Measurements from ENCODE around the gene RAB40C. TPM values are rescaled to one million over a fixed set of nuclear protein-coding genes. Genes with fewer than 3 reads are reported as not detected.

The RAB40C gene
- total RNA-seq, 1 experiment from 2014 or later, result 19.9 TPM

DNA sequence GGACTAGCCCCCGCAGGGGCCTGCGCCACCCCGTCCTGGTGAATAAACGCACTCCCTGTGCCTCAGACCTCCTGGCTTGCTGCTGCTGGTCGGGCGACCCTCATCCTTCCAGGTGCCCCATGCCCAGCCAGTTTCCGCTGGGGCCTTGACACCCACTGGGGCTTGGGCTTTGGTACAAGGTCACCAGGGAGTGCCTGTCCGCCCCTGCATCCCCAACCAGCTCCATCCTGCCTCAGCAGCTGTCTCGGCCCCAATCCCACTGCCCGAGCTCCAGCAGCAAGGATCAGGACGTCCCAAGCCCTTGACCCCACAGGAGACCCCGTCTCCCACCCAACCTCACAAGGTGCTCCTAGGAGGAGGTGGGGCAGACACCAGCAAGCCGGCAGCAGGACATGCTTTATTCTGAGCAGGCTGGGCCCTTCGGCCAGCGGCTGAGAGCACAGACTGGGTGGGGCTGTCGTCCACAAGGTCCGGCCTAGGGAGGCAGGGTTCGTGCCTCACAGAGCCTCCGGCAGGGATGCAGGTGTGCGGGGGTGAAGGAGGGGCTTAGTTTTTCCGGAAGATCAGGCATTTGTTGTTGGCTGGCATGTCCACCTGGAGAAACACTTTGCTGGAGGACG is 44.3 kb downstream of the RAB40C start:
- CTCF ChIA-PET, result no interaction called here
- H3K9me3 ChIP-seq (ENCODE audit: low read depth, low read length, poor library complexity, severe bottlenecking), result no peaks in the 10 kb centered on the region
- no peak for DNase-seq (ENCODE audit: low spot score)
- TF ChIP-seq, protein P1, sequence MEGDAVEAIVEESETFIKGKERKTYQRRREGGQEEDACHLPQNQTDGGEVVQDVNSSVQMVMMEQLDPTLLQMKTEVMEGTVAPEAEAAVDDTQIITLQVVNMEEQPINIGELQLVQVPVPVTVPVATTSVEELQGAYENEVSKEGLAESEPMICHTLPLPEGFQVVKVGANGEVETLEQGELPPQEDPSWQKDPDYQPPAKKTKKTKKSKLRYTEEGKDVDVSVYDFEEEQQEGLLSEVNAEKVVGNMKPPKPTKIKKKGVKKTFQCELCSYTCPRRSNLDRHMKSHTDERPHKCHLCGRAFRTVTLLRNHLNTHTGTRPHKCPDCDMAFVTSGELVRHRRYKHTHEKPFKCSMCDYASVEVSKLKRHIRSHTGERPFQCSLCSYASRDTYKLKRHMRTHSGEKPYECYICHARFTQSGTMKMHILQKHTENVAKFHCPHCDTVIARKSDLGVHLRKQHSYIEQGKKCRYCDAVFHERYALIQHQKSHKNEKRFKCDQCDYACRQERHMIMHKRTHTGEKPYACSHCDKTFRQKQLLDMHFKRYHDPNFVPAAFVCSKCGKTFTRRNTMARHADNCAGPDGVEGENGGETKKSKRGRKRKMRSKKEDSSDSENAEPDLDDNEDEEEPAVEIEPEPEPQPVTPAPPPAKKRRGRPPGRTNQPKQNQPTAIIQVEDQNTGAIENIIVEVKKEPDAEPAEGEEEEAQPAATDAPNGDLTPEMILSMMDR (conservative IDR thresholded peaks at IDR 0.05; ENCODE audit: low read depth, low read length), result no peak
- no peak for TF ChIP-seq EZH2 (IDR thresholded peaks at IDR 0.05; ENCODE audit: borderline replicate concordance, low read depth, low read length, poor library complexity, severe bottlenecking)
- no peak overlapping the region for H3K4me3 ChIP-seq (ENCODE audit: low read depth, low read length, poor library complexity, severe bottlenecking)
- no peaks in the 10 kb centered on the region for H3K27me3 ChIP-seq (replicated peaks; ENCODE audit: insufficient read depth, low read depth, low read length, poor library complexity)
- BruUV-seq (replicated peaks), result no TSS peak
- POLR2A ChIA-PET (ENCODE audit: low non-redundant PET), result no interaction called here
- H3K4me1 ChIP-seq (ENCODE audit: insufficient read depth, low read length, poor library complexity, severe bottlenecking), result no peaks in the 10 kb centered on the region
- H3K36me3 ChIP-seq (ENCODE audit: insufficient read depth, low read length, poor library complexity, severe bottlenecking), result no peaks in the 10 kb centered on the region
- H3K27ac ChIP-seq (ENCODE audit: low read depth, low read length, poor library complexity, severe bottlenecking), result no peak overlapping the region
- intact Hi-C loops (cut with micrococcal nuclease; ENCODE audit: unreplicated experiment), result no loop called here

DNA sequence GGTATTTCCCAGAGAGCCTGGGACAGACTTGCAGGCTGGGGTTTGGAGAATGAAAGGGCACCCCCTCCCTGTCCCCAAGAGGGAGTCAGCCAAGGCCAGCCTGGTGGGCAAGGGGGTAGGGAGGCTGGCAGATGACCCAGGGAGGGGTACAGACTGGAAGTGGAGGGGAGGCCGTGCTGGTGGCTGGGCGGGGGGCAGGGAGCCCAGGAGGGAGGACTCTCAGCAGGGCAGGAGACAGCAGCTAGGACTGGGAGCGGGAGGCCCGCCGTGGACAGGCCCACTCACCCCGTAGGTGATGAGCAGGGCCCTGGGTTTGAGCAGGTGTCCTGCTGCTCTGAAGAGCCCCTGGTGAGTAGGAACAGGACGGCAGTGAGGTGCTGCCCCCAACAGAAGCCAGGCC is 45.1 kb downstream of the RAB40C start:
- no peaks in the 10 kb centered on the region for H3K27me3 ChIP-seq (replicated peaks; ENCODE audit: insufficient read depth, low read depth, low read length, poor library complexity)
- no peaks in the 10 kb centered on the region for H3K36me3 ChIP-seq (ENCODE audit: insufficient read depth, low read length, poor library complexity, severe bottlenecking)
- CTCF ChIA-PET, result no interaction called here
- DNase-seq (ENCODE audit: low spot score), result no peak
- TF ChIP-seq EZH2 (IDR thresholded peaks at IDR 0.05; ENCODE audit: borderline replicate concordance, low read depth, low read length, poor library complexity, severe bottlenecking), result no peak
- TF ChIP-seq, protein P1 (conservative IDR thresholded peaks at IDR 0.05; ENCODE audit: low read depth, low read length), result no peak
- POLR2A ChIA-PET (ENCODE audit: low non-redundant PET), result no interaction called here
- intact Hi-C loops (cut with micrococcal nuclease; ENCODE audit: unreplicated experiment), result loop anchor here (5.0 kb wide), 1 partner anchor 48 kb away; no protein-coding TSS in a partner anchor
- no peaks in the 10 kb centered on the region for H3K9me3 ChIP-seq (ENCODE audit: low read depth, low read length, poor library complexity, severe bottlenecking)
- no TSS peak for BruUV-seq (replicated peaks)
- no peaks in the 10 kb centered on the region for H3K4me1 ChIP-seq (ENCODE audit: insufficient read depth, low read length, poor library complexity, severe bottlenecking)
- H3K4me3 ChIP-seq (ENCODE audit: low read depth, low read length, poor library complexity, severe bottlenecking), result peak overlapping the region; percentile 95
- peak overlapping the region; percentile 94 for H3K27ac ChIP-seq (ENCODE audit: low read depth, low read length, poor library complexity, severe bottlenecking)

DNA sequence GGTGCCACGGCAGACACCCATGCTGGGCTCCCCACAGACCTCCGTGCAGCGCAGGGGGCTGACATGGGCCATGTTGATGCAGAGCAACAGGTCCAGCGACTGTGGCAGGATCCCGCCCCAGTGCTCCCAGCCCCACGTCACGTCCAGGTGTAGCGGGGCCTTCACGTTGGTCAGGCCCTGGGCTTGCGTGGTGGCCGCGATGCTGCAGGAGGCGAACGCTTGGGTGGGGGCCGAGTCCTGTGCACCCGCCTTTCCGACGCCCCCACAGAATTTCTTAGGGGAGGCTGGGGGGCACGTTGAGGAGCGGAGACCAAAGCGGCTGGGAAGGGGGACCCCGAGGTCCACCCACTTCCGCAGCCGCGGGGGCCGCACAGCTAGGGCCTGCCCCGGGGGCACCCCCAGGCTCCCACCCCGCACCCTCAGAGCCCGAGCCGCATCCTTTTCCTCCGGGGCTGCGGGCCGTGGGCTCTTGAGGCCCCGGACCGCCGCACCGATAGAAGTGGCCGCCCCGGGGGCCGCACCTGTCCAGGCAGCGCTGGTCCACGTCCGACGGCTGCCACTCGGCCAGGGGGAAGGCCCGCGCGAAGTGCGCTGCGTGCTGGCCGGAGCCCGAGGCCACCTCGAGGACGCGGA is 45.8 kb downstream of the RAB40C start:
- no peaks in the 10 kb centered on the region for H3K36me3 ChIP-seq (ENCODE audit: insufficient read depth, low read length, poor library complexity, severe bottlenecking)
- H3K4me3 ChIP-seq (ENCODE audit: low read depth, low read length, poor library complexity, severe bottlenecking), result peak overlapping the region; percentile 95
- no peaks in the 10 kb centered on the region for H3K9me3 ChIP-seq (ENCODE audit: low read depth, low read length, poor library complexity, severe bottlenecking)
- ChIA-PET CTCF (no interaction called here), POLR2A (ENCODE audit: low non-redundant PET) (no interaction called here)
- no peaks in the 10 kb centered on the region for H3K4me1 ChIP-seq (ENCODE audit: insufficient read depth, low read length, poor library complexity, severe bottlenecking)
- peak overlapping the region; percentile 94 for H3K27ac ChIP-seq (ENCODE audit: low read depth, low read length, poor library complexity, severe bottlenecking)
- no peak for TF ChIP-seq EZH2 (IDR thresholded peaks at IDR 0.05; ENCODE audit: borderline replicate concordance, low read depth, low read length, poor library complexity, severe bottlenecking)
- TF ChIP-seq, protein P1 (conservative IDR thresholded peaks at IDR 0.05; ENCODE audit: low read depth, low read length), result no peak
- intact Hi-C loops (cut with micrococcal nuclease; ENCODE audit: unreplicated experiment), result loop anchor here (5.0 kb wide), 1 partner anchor 48 kb away; no protein-coding TSS in a partner anchor
- no TSS peak for BruUV-seq (replicated peaks)
- H3K27me3 ChIP-seq (replicated peaks; ENCODE audit: insufficient read depth, low read depth, low read length, poor library complexity), result no peaks in the 10 kb centered on the region
- DNase-seq (ENCODE audit: low spot score), result no peak
